ENCODE measurements around the gene OR5K1.
A peak's percentile ranks its signal among the peaks of the same experiment; 100 is the strongest.

DNA sequence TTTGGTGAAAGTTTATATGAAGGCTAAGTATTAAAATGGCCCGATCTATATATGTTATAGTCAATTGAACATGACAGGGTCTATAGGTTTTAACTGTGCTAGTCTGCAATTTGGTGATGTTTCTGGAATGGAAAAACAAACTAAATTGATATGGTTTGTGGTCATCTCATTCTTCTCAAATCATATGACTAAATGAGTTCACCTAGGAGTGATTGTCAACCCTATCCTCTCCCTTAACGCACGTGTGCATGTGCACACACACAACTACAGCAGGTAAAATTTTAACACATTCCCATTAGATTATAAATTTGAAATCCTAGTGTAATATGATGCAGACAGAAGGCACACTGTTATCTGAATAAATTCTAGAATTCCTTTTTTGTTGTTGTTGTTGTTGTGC lies 50.7 kb downstream of the OR5K1 start:
- TF ChIP-seq POLR2A (IDR thresholded peaks at IDR 0.05; ENCODE audit: low read depth, low read length) (0 out of 2 replicates have a peak, but pooled peaks have one; percentile 2), POLR2AphosphoS5 (IDR thresholded peaks at IDR 0.05; ENCODE audit: low read depth, low read length) (no peak), TAF1 (IDR thresholded peaks at IDR 0.05; ENCODE audit: borderline replicate concordance, low read depth, low read length) (no peak)
